GM12891 (cell line): ENCODE data around the gene PAK3.
A peak's percentile ranks its signal among the peaks of the same experiment; 100 is the strongest.

Source experiments
- DNase-seq: peaks from one replicate; pipeline ENCODE4 v3.0.0; 2011; ENCODE audit warnings: low spot score; ENCODE audit not compliant: insufficient read length
- FAIRE-seq: peaks from 2 replicates; lab custom pipeline; 2011; peaks lifted over from hg19 to GRCh38; lab: Jason Lieb, UNC
- PAX5 ChIP-seq: IDR thresholded peaks from 2 replicates; pipeline ENCODE4 v1.6.1; 2011; ENCODE audit warnings: low read length, moderate library complexity, mild to moderate bottlenecking; ENCODE audit not compliant: insufficient read depth, severe bottlenecking
- POLR2A ChIP-seq: IDR thresholded peaks from 2 replicates; pipeline ENCODE4 v1.6.1; 2011; ENCODE audit warnings: low read depth, low read length, control low read depth
- POLR2AphosphoS5 ChIP-seq: IDR thresholded peaks from 2 replicates; pipeline ENCODE4 v1.6.1; 2011; ENCODE audit warnings: low read depth, low read length, control low read depth
- POU2F2 ChIP-seq: IDR thresholded peaks from 2 replicates; pipeline ENCODE4 v1.6.1; 2011; ENCODE audit warnings: low read depth, mild to moderate bottlenecking, control low read depth, low read length, moderate library complexity
- SPI1 ChIP-seq: IDR thresholded peaks from 2 replicates; pipeline ENCODE4 v1.6.1; 2011; ENCODE audit warnings: low read depth, low read length, control low read depth
- TAF1 ChIP-seq: IDR thresholded peaks from 2 replicates; pipeline ENCODE4 v1.6.1; 2011; ENCODE audit warnings: low read depth, low read length, control low read depth

Gene PAK3

GRCh38 chrX:111244235-111244750, 148.3 kb downstream of the PAK3 start:
- DNase-seq = no peak

DNA sequence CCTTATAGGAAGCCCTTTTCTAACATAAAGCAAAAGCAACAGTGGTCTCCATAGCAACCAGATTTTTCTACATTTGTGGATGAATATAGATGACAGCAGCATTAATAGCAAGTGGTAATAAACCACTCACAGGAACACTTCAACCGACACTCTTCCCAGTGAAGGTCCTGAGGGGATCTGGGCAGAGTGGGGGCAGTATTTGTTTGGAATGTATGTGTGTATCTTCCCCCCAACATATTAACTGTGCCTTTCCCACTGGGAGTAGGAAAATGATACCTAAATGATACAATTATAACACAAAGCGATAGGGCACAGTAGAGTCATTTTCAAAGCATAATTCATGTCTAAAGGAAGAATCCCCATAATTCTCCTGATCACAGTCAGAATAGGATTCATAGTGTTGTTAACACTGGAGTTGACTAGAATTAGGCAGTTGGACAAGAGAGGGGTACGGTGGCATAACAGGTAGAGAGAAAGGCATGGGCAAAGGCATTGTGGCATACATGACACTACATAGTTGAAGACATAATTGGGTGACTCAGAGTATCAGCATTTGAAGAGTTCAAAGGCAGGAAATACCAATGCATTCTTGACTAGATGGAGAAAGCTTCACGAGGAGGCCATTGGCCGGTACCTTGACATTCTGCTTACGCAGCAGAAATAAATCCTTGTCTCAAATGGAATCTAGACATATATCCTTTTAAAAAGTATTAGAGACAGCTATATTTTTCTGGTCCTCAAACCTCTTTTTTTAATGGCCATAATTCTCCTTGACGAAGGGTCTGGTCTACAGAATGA, 159.1 kb downstream of the PAK3 start:
- TF ChIP-seq TAF1 (no peak), SPI1 (no peak), POLR2A (no peak), POLR2AphosphoS5 (no peak)
- FAIRE-seq = no peak
- no peak for DNase-seq

More at GRCh38 chrX:111244235-111244750, 148.3 kb downstream of the PAK3 start:
- TF ChIP-seq POLR2A (no peak), TAF1 (no peak), POLR2AphosphoS5 (no peak), PAX5 (no peak), POU2F2 (no peak)
- FAIRE-seq = peak; percentile 72

DNA sequence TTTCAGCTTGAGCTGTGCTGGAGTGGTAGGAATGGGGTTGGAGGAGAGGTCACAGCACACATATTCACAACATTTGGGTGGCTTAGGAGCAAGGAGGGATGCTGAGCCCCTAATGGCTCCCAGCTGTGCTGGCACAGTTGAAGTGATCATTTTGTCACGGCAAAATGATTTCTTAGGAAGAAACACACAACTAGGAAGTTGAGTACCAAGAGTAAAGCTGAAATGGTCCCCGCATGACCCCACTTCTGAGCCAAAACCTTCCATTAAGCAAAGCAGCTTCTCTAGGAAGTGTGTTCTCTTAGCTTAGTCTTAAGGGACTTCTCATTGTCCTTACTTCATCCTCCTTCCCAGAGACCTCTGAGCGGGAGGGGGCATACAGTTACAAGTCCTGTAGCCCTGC, 161.7 kb downstream of the PAK3 start:
- TF ChIP-seq TAF1 (no peak), PAX5 (no peak), POU2F2 (no peak), POLR2AphosphoS5 (no peak)
- DNase-seq (no peak), FAIRE-seq (no peak)

- no peak for DNase-seq
- no peak for FAIRE-seq
- TF ChIP-seq TAF1 = no peak
- no peak for TF ChIP-seq SPI1
- no peak for TF ChIP-seq POLR2A
- no peak for TF ChIP-seq POLR2AphosphoS5
- no peak for TF ChIP-seq PAX5
- no peak for TF ChIP-seq POU2F2
These were observed 163.6 kb downstream of the PAK3 start for GRCh38 chrX:111259559-111259958.

GRCh38 chrX:111260451-111260850, 164.5 kb downstream of the PAK3 start:
- DNase-seq = no peak
- TF ChIP-seq POLR2AphosphoS5 (no peak), POLR2A (no peak), SPI1 (no peak), PAX5 (no peak), POU2F2 (no peak), TAF1 (no peak)
- FAIRE-seq = no peak

DNA sequence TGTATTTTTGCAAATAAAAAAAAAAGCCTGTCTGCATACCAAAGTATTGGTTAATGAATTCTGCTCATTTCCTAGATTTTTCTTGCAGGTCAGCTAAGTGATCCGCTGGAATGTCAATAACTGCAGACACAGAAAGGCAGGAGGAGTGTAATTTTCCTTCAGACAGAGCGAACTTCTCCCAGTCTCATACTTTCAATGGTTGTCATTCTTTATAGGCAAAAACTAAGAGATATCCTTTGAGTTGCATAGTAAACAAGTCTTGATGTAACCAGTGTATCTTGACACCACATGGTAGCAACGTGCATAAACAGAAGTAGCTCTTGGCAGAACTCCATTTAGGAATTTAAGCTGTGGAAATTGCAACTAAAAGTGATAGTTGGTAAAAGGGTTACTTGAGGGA, 166.1 kb downstream of the PAK3 start:
- FAIRE-seq (no peak), DNase-seq (no peak)
- TF ChIP-seq POU2F2 (no peak), PAX5 (no peak), SPI1 (no peak), POLR2A (no peak)

- TF ChIP-seq PAX5 (no peak), SPI1 (no peak), POLR2A (no peak), POU2F2 (no peak), TAF1 (no peak), POLR2AphosphoS5 (no peak)
- DNase-seq (no peak), FAIRE-seq (no peak)
These were observed 168.4 kb downstream of the PAK3 start for GRCh38 chrX:111264385-111264784.

GRCh38 chrX:111265486-111265885, 169.5 kb downstream of the PAK3 start:
- DNase-seq (no peak), FAIRE-seq (no peak)
- TF ChIP-seq PAX5 (no peak), SPI1 (no peak), POLR2AphosphoS5 (no peak), POU2F2 (no peak), TAF1 (no peak), POLR2A (no peak)

DNA sequence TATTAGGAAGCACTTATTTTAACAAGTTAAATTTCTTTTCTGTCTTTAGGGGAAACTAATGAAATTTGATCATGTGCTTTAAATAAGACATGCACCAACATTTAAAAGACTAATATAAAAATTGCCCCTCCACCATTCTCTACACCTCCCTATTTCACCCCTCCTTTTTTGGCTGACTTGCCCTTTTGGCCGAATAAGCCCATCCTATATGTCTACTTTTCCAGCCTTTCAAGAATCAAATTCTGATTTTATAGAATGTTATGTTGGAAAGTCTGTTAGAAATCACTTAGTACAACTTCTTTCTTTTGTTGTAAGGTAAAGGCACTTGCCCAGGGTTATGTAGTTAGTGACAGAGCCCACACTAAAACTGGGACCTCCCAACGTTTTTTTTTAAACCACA, 172.5 kb downstream of the PAK3 start:
- no peak for FAIRE-seq
- DNase-seq = no peak
- TF ChIP-seq PAX5 (no peak), SPI1 (no peak), POLR2AphosphoS5 (no peak), POU2F2 (no peak), TAF1 (no peak), POLR2A (no peak)
